ENCODE results near the gene GRM8. TPM values are rescaled to one million over a fixed set of nuclear protein-coding genes. Genes with fewer than 3 reads are reported as not detected.

The GRM8 gene
- total and polyA plus RNA-seq, 9 of the 15 experiments (the other 6 are each of a cell fraction or from before 2014, with no cell fraction given), result 0.13 TPM; not detected in 7

DNA sequence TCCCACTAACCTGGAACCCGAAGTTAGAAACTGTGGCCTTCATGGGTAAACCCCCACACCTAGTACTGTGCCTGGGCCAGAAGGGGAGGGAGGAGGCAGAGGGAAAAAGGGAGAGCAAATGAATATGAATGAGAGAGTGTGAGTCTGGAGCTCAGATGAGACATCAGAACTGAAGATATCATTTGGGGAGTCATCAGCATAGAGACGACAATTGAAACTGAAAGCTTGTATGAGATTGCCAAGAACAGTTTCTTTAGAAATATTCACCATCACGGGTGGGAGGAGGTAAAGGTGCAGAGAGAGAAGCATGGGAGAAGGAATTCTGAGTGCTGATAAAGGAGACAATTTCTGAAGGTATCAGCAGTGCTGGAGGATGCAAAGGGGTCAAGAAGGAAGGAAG, 171.2 kb downstream of the GRM8 start (continued):
- TF ChIP-seq, protein P1, sequence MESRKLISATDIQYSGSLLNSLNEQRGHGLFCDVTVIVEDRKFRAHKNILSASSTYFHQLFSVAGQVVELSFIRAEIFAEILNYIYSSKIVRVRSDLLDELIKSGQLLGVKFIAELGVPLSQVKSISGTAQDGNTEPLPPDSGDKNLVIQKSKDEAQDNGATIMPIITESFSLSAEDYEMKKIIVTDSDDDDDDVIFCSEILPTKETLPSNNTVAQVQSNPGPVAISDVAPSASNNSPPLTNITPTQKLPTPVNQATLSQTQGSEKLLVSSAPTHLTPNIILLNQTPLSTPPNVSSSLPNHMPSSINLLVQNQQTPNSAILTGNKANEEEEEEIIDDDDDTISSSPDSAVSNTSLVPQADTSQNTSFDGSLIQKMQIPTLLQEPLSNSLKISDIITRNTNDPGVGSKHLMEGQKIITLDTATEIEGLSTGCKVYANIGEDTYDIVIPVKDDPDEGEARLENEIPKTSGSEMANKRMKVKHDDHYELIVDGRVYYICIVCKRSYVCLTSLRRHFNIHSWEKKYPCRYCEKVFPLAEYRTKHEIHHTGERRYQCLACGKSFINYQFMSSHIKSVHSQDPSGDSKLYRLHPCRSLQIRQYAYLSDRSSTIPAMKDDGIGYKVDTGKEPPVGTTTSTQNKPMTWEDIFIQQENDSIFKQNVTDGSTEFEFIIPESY (CRISPR knock-in tag; IDR thresholded peaks at IDR 0.05), result no peak
- TF ChIP-seq, protein P2, sequence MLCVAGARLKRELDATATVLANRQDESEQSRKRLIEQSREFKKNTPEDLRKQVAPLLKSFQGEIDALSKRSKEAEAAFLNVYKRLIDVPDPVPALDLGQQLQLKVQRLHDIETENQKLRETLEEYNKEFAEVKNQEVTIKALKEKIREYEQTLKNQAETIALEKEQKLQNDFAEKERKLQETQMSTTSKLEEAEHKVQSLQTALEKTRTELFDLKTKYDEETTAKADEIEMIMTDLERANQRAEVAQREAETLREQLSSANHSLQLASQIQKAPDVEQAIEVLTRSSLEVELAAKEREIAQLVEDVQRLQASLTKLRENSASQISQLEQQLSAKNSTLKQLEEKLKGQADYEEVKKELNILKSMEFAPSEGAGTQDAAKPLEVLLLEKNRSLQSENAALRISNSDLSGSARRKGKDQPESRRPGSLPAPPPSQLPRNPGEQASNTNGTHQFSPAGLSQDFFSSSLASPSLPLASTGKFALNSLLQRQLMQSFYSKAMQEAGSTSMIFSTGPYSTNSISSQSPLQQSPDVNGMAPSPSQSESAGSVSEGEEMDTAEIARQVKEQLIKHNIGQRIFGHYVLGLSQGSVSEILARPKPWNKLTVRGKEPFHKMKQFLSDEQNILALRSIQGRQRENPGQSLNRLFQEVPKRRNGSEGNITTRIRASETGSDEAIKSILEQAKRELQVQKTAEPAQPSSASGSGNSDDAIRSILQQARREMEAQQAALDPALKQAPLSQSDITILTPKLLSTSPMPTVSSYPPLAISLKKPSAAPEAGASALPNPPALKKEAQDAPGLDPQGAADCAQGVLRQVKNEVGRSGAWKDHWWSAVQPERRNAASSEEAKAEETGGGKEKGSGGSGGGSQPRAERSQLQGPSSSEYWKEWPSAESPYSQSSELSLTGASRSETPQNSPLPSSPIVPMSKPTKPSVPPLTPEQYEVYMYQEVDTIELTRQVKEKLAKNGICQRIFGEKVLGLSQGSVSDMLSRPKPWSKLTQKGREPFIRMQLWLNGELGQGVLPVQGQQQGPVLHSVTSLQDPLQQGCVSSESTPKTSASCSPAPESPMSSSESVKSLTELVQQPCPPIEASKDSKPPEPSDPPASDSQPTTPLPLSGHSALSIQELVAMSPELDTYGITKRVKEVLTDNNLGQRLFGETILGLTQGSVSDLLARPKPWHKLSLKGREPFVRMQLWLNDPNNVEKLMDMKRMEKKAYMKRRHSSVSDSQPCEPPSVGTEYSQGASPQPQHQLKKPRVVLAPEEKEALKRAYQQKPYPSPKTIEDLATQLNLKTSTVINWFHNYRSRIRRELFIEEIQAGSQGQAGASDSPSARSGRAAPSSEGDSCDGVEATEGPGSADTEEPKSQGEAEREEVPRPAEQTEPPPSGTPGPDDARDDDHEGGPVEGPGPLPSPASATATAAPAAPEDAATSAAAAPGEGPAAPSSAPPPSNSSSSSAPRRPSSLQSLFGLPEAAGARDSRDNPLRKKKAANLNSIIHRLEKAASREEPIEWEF (CRISPR knock-in tag; IDR thresholded peaks at IDR 0.05), result no peak
- TF ChIP-seq MIER1 (IDR thresholded peaks at IDR 0.05; ENCODE audit: low read depth), result no peak
- no peak for TF ChIP-seq NFRKB (IDR thresholded peaks at IDR 0.05; ENCODE audit: low read depth)

Data from K562 (cell line).